NB4 (cell line): ENCODE data around the gene GSC.

ENCODE experiments used
- DNase-seq: peaks from one replicate; pipeline ENCODE4 v3.0.0; 2010; ENCODE audit warnings: low read depth
- H3K4me3 ChIP-seq: one replicate; pipeline ENCODE4 v1.5.1; 2011; ENCODE audit warnings: mild to moderate bottlenecking, low read depth, low read length, moderate library complexity
- CTCF ChIP-seq: IDR thresholded peaks from one replicate; pipeline ENCODE4 v1.5.1; 2012; ENCODE audit warnings: low read depth, low read length
- MAX ChIP-seq: IDR thresholded peaks from 2 replicates; pipeline ENCODE4 v1.6.1; 2011; ENCODE audit warnings: low read depth, low read length
- MYC ChIP-seq: IDR thresholded peaks from 2 replicates; pipeline ENCODE4 v1.6.1; 2011; ENCODE audit warnings: low read depth, low read length
- POLR2A ChIP-seq: IDR thresholded peaks from 2 replicates; pipeline ENCODE4 v1.6.1; 2011; ENCODE audit warnings: mild to moderate bottlenecking; ENCODE audit not compliant: insufficient read length; ENCODE audit errors: extremely low read depth

GSC gene

GRCh38 chr14:94797887-94798286 is 28.0 kb upstream of the GSC start:
- DNase-seq = no peak
- TF ChIP-seq MYC = no peak
- TF ChIP-seq CTCF = no peak
- no peak for TF ChIP-seq MAX
- no peak for TF ChIP-seq POLR2A
- H3K4me3 ChIP-seq = no peak overlapping the region

- no peak for TF ChIP-seq MYC
- TF ChIP-seq CTCF = no peak
- TF ChIP-seq POLR2A = no peak
- no peak for TF ChIP-seq MAX
- H3K4me3 ChIP-seq = no peak overlapping the region
- no peak for DNase-seq
Observed at GRCh38 chr14:94796278-94796677, 26.4 kb upstream of the GSC start.

GRCh38 chr14:94795372-94795771 is 25.5 kb upstream of the GSC start:
- TF ChIP-seq POLR2A (no peak), MAX (no peak), MYC (no peak), CTCF (no peak)
- no peak for DNase-seq
- H3K4me3 ChIP-seq = no peak overlapping the region

- TF ChIP-seq POLR2A = no peak
- no peak for TF ChIP-seq MYC
- no peak for TF ChIP-seq MAX
- no peak for TF ChIP-seq CTCF
- H3K4me3 ChIP-seq = no peak overlapping the region
- DNase-seq = no peak
Observed at GRCh38 chr14:94793901-94794300, 24.0 kb upstream of the GSC start.

GRCh38 chr14:94787655-94788054 is 17.7 kb upstream of the GSC start:
- no peak for DNase-seq
- H3K4me3 ChIP-seq = no peak overlapping the region
- TF ChIP-seq MYC = no peak
- TF ChIP-seq POLR2A = no peak
- TF ChIP-seq MAX = no peak
- no peak for TF ChIP-seq CTCF

- no peak overlapping the region for H3K4me3 ChIP-seq
- no peak for DNase-seq
- no peak for TF ChIP-seq MAX
- no peak for TF ChIP-seq POLR2A
- no peak for TF ChIP-seq MYC
- TF ChIP-seq CTCF = no peak
Observed at GRCh38 chr14:94787092-94787491, 17.2 kb upstream of the GSC start.
